K562 (cell line): ENCODE results near the gene KIAA0513.

ENCODE experiments used
- FOXA1 ChIP-seq: fragments of 450-650 bp; IDR thresholded peaks from 2 replicates; pipeline ENCODE4 v1.6.1; 2016; ENCODE audit warnings: mild to moderate bottlenecking, borderline replicate concordance
- HNRNPLL ChIP-seq: fragments of 200-400 bp; formaldehyde crosslinking; IDR thresholded peaks from 2 replicates; pipeline ENCODE4 v1.6.1; 2017; ENCODE audit warnings: low read length, low read depth, mild to moderate bottlenecking; ENCODE audit not compliant: poor library complexity, severe bottlenecking
- KDM5B ChIP-seq: fragments of 200-600 bp; sonication (generic); IDR thresholded peaks from 2 replicates; pipeline ENCODE4 v1.6.1; 2012; ENCODE audit warnings: low read depth, mild to moderate bottlenecking, moderate library complexity, low read length, control low read depth, inconsistent platforms; ENCODE audit not compliant: insufficient replicate concordance
- L3MBTL2 ChIP-seq: fragments of 450-650 bp; IDR thresholded peaks from 2 replicates; pipeline ENCODE4 v1.6.1; 2016; ENCODE audit warnings: mild to moderate bottlenecking, moderate library complexity
- MXI1 ChIP-seq: IDR thresholded peaks from 2 replicates; pipeline ENCODE4 v1.6.1; 2011; ENCODE audit warnings: low read depth, mild to moderate bottlenecking, improper control_type of control experiment, low read length
- SP2 ChIP-seq: IDR thresholded peaks from 2 replicates; pipeline ENCODE4 v1.6.1; 2011; ENCODE audit warnings: mild to moderate bottlenecking, low read depth, low read length, moderate library complexity; ENCODE audit not compliant: poor library complexity, severe bottlenecking; ENCODE audit errors: extremely low read depth
- ZBED1 ChIP-seq: IDR thresholded peaks from 2 replicates; pipeline ENCODE4 v1.6.1; 2014
- ZNF143 ChIP-seq: sonication (generic); formaldehyde crosslinking; IDR thresholded peaks from 2 replicates; pipeline ENCODE4 v1.9.0; 2022; ENCODE audit warnings: mild to moderate bottlenecking, missing genetic modification reagents
- ZNF3 ChIP-seq: fragments of 250-450 bp; sonication (Bioruptor Pico); IDR thresholded peaks from 2 replicates; pipeline ENCODE4 v1.5.0; 2021; ENCODE audit warnings: mild to moderate bottlenecking, moderate library complexity
- TF ChIP-seq, protein P1 (sequence below): sonication (generic); formaldehyde crosslinking; IDR thresholded peaks from 2 replicates; pipeline ENCODE4 v1.8.0; 2022; ENCODE audit warnings: mild to moderate bottlenecking, missing genetic modification reagents
- TF ChIP-seq, protein P2 (sequence below), 2 experiments: IDR thresholded peaks; 2 replicates each; pipeline ENCODE4 v1.6.1; 2012; ENCODE audit warnings: improper control_type of control experiment in 2 of 2, low read depth in 2 of 2, low read length in 2 of 2, borderline replicate concordance in 1 of 2
- TF ChIP-seq, protein P3 (sequence below), 3 experiments: IDR thresholded peaks in 2 of 3; conservative IDR thresholded peaks in 1 of 3; 2 replicates each; pipeline ENCODE4 v1.5.1; 2011 to 2012; ENCODE audit warnings: low read length in 3 of 3, mild to moderate bottlenecking in 3 of 3, control low read depth in 2 of 3, improper control_type of control experiment in 1 of 3, inconsistent platforms in 1 of 3, low read depth in 1 of 3, mixed read lengths in 1 of 3, moderate library complexity in 1 of 3; ENCODE audit not compliant: insufficient read depth in 2 of 3

DNA sequence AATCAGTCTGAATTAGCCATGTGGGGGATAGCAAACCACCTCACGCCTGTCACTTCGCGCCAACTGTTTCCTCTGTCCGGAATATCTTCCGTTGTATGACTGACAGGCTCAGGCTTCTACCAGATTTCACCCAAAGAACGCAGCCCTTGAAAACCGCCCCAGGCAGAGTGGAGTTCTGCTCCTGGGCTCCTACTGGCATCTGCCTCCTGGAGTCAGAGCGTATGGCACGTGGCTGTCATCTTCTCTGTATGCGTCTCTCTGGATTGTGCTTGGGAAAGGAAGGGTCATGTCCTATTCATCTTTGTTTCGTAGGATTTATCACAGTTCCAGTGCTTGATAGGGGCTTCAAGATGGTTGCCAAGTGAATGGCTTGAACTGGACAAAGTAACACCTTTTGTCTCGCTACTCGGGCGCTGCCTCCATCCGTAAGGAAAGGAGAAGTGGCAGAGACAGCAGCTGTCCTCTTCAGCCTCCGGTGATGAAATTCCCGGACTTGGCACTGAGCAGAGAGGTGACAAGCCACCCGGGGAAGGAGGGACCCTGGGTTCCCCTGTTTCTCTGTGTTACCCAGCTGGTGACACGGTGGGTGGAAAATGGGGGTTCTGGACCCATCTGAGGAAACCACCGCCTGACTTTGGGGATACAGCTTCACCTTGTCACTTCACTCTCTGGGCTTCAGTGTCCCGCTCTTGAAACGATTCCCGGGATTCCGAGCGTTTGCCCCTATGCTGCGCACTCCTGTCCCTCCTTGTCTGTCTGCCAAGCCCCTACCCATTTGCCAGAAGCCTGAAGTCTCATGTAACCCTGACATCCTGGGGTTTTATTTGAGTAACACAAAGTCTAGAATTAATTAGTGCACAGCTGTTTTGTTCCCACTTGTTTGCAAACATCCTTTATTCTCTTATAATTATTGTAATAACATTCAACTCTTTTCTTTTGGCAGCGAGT, 13.9 kb downstream of the KIAA0513 start:
- no peak for TF ChIP-seq KDM5B
- no peak for TF ChIP-seq MXI1
- TF ChIP-seq, protein P1, sequence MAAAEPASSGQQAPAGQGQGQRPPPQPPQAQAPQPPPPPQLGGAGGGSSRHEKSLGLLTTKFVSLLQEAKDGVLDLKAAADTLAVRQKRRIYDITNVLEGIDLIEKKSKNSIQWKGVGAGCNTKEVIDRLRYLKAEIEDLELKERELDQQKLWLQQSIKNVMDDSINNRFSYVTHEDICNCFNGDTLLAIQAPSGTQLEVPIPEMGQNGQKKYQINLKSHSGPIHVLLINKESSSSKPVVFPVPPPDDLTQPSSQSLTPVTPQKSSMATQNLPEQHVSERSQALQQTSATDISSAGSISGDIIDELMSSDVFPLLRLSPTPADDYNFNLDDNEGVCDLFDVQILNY (CRISPR knock-in tag) = no peak
- no peak for TF ChIP-seq L3MBTL2
- TF ChIP-seq ZNF143 (CRISPR knock-in tag) = no peak
- no peak for TF ChIP-seq ZBED1
- TF ChIP-seq, protein P2, sequence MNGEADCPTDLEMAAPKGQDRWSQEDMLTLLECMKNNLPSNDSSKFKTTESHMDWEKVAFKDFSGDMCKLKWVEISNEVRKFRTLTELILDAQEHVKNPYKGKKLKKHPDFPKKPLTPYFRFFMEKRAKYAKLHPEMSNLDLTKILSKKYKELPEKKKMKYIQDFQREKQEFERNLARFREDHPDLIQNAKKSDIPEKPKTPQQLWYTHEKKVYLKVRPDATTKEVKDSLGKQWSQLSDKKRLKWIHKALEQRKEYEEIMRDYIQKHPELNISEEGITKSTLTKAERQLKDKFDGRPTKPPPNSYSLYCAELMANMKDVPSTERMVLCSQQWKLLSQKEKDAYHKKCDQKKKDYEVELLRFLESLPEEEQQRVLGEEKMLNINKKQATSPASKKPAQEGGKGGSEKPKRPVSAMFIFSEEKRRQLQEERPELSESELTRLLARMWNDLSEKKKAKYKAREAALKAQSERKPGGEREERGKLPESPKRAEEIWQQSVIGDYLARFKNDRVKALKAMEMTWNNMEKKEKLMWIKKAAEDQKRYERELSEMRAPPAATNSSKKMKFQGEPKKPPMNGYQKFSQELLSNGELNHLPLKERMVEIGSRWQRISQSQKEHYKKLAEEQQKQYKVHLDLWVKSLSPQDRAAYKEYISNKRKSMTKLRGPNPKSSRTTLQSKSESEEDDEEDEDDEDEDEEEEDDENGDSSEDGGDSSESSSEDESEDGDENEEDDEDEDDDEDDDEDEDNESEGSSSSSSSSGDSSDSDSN (IDR thresholded peaks at IDR 0.05; ENCODE audit: borderline replicate concordance in 1 of 2, low read depth in 2 of 2, low read length in 2 of 2) = no peak
- TF ChIP-seq, protein P3, sequence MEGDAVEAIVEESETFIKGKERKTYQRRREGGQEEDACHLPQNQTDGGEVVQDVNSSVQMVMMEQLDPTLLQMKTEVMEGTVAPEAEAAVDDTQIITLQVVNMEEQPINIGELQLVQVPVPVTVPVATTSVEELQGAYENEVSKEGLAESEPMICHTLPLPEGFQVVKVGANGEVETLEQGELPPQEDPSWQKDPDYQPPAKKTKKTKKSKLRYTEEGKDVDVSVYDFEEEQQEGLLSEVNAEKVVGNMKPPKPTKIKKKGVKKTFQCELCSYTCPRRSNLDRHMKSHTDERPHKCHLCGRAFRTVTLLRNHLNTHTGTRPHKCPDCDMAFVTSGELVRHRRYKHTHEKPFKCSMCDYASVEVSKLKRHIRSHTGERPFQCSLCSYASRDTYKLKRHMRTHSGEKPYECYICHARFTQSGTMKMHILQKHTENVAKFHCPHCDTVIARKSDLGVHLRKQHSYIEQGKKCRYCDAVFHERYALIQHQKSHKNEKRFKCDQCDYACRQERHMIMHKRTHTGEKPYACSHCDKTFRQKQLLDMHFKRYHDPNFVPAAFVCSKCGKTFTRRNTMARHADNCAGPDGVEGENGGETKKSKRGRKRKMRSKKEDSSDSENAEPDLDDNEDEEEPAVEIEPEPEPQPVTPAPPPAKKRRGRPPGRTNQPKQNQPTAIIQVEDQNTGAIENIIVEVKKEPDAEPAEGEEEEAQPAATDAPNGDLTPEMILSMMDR (IDR thresholded peaks at IDR 0.05 in 2 of 3, conservative IDR thresholded peaks at IDR 0.05 in 1 of 3; ENCODE audit: insufficient read depth in 2 of 3, low read depth in 1 of 3, low read length in 3 of 3) = no peak
- no peak for TF ChIP-seq ZNF3
- no peak for TF ChIP-seq SP2
- TF ChIP-seq FOXA1 = no peak
- TF ChIP-seq HNRNPLL = no peak
